IMR-90 (cell line): ENCODE data around the gene MBNL3. TPM values are rescaled to one million over a fixed set of nuclear protein-coding genes. Genes with fewer than 3 reads are reported as not detected.
A peak's percentile ranks its signal among the peaks of the same experiment; 100 is the strongest.

ENCODE experiments used
- ATAC-seq: fragments of 200-7000 bp; cut with Tn5 transposase; 2 replicates; pipeline ENCODE4 v1.9.1; 2020; ENCODE audit warnings: low read depth, mild to moderate bottlenecking, moderate library complexity
- BruUV-seq: library from RNA; stranded (reverse); fragments of 400-500 nt; replicated peaks from 2 replicates; lab custom pipeline; 2021; lab: Mats Ljungman, UMichigan
- CTCF ChIA-PET: fragments of 300-600 bp; formaldehyde crosslinking; extraction: SDS; loops from one replicate; lab custom pipeline; 2021; ENCODE audit warnings: antibody characterized with exemption; lab: Yijun Ruan, JAX
- POLR2A ChIA-PET: fragments of 300-600 bp; sonication (Branson Sonifier 250); formaldehyde crosslinking; loops from one replicate; lab custom pipeline; 2022; ENCODE audit warnings: antibody characterized with exemption; ENCODE audit not compliant: unreplicated experiment; lab: Charles Lee
- DNase-seq: peaks from one replicate; pipeline ENCODE4 v3.0.0; 2013
- H2AFZ ChIP-seq: replicated peaks from 2 replicates; pipeline ENCODE3; 2013; ENCODE audit warnings: low read length, mild to moderate bottlenecking; ENCODE audit not compliant: poor library complexity
- H2AK5ac ChIP-seq: 2 replicates; pipeline ENCODE4 v1.6.1; 2013; ENCODE audit warnings: low read depth, low read length, inconsistent platforms
- H2AK9ac ChIP-seq: replicated peaks from 2 replicates; pipeline ENCODE3; 2013; ENCODE audit warnings: mild to moderate bottlenecking, low read depth, low read length, moderate library complexity; ENCODE audit not compliant: poor library complexity
- H2BK120ac ChIP-seq: 2 replicates; pipeline ENCODE4 v1.6.1; 2013; ENCODE audit warnings: low read depth, low read length, inconsistent platforms
- H2BK15ac ChIP-seq: 3 replicates; pipeline ENCODE4 v1.6.1; 2013; ENCODE audit warnings: low read depth, low read length, inconsistent platforms
- H2BK20ac ChIP-seq: 2 replicates; pipeline ENCODE4 v1.6.1; 2013; ENCODE audit warnings: low read depth, mild to moderate bottlenecking, inconsistent platforms, low read length, moderate library complexity
- H2BK5ac ChIP-seq: 2 replicates; pipeline ENCODE4 v1.6.1; 2013; ENCODE audit warnings: mild to moderate bottlenecking, low read depth, low read length, inconsistent platforms; ENCODE audit not compliant: poor library complexity, severe bottlenecking
- H3K14ac ChIP-seq: replicated peaks from 2 replicates; pipeline ENCODE4 v1.6.1; 2013; ENCODE audit warnings: low read depth, low read length, inconsistent platforms
- H3K18ac ChIP-seq: 2 replicates; pipeline ENCODE4 v1.6.1; 2013; ENCODE audit warnings: low read depth, low read length, control low read depth
- H3K23ac ChIP-seq: 2 replicates; pipeline ENCODE4 v1.6.1; 2013; ENCODE audit warnings: low read depth, low read length, inconsistent platforms
- H3K27ac ChIP-seq: 2 replicates; pipeline ENCODE4 v1.5.1; 2013; ENCODE audit warnings: mild to moderate bottlenecking, control low read depth, low read length; ENCODE audit not compliant: insufficient read depth
- H3K27me3 ChIP-seq: 2 replicates; pipeline ENCODE4 v1.6.1; 2013; ENCODE audit warnings: low read length; ENCODE audit not compliant: control insufficient read depth, insufficient read depth
- H3K36me3 ChIP-seq: 2 replicates; pipeline ENCODE4 v1.6.1; 2013; ENCODE audit warnings: low read length, mixed read lengths; ENCODE audit not compliant: control insufficient read depth, insufficient read depth
- H3K4ac ChIP-seq: 2 replicates; pipeline ENCODE4 v1.6.1; 2013; ENCODE audit warnings: low read depth, low read length, inconsistent platforms
- H3K4me1 ChIP-seq: 2 replicates; pipeline ENCODE4 v1.6.1; 2013; ENCODE audit warnings: low read length, mixed read lengths; ENCODE audit not compliant: control insufficient read depth, insufficient read depth
- H3K4me2 ChIP-seq: 2 replicates; pipeline ENCODE4 v1.6.1; 2013; ENCODE audit warnings: low read depth, mild to moderate bottlenecking, control low read depth, low read length, moderate library complexity
- H3K4me3 ChIP-seq: 2 replicates; pipeline ENCODE4 v1.5.1; 2013; ENCODE audit warnings: low read depth, mild to moderate bottlenecking, control low read depth, low read length, moderate library complexity; ENCODE audit not compliant: insufficient read depth
- H3K56ac ChIP-seq: 2 replicates; pipeline ENCODE4 v1.6.1; 2013; ENCODE audit warnings: low read length, inconsistent platforms; ENCODE audit not compliant: insufficient read depth; ENCODE audit errors: extremely low read depth
- H3K79me1 ChIP-seq, 2 experiments: 2 replicates each; pipeline ENCODE4 v1.6.1; 2013; ENCODE audit warnings: low read length in 2 of 2, inconsistent platforms in 1 of 2, low read depth in 1 of 2
- H3K9ac ChIP-seq: 2 replicates; pipeline ENCODE4 v1.6.1; 2013; ENCODE audit warnings: low read depth, low read length, control low read depth
- H3K9me1 ChIP-seq: 2 replicates; pipeline ENCODE4 v1.6.1; 2013; ENCODE audit warnings: low read length, inconsistent platforms; ENCODE audit not compliant: insufficient read depth
- H3K9me3 ChIP-seq: 2 replicates; pipeline ENCODE4 v1.6.1; 2013; ENCODE audit warnings: low read length; ENCODE audit not compliant: control insufficient read depth, insufficient read depth
- H4K20me1 ChIP-seq: 2 replicates; pipeline ENCODE4 v1.6.1; 2013; ENCODE audit warnings: low read length, inconsistent platforms; ENCODE audit not compliant: insufficient read depth
- H4K5ac ChIP-seq: 2 replicates; pipeline ENCODE4 v1.6.1; 2013; ENCODE audit warnings: mild to moderate bottlenecking, low read depth, low read length, control low read depth
- H4K8ac ChIP-seq, 2 experiments: 2 replicates each; pipeline ENCODE4 v1.6.1; 2013; ENCODE audit warnings: low read depth in 2 of 2, low read length in 2 of 2, control low read depth in 1 of 2, inconsistent platforms in 1 of 2
- H4K91ac ChIP-seq: 2 replicates; pipeline ENCODE4 v1.6.1; 2013; ENCODE audit warnings: low read depth, low read length, inconsistent platforms; ENCODE audit not compliant: insufficient read depth
- MAFK ChIP-seq: IDR thresholded peaks from 2 replicates; pipeline ENCODE4 v1.6.1; 2012; ENCODE audit warnings: low read depth, low read length, improper control_type of control experiment
- POLR2A ChIP-seq: IDR thresholded peaks from 2 replicates; pipeline ENCODE4 v1.6.1; 2012; ENCODE audit warnings: mild to moderate bottlenecking, low read depth, low read length
- WGBS, 2 experiments: methylation state at CpG; one replicate each; pipeline versions ENCODE4 v1.1.5 to v1.1.7; 2013; ENCODE audit warnings: missing lambda C conversion rate in 2 of 2; ENCODE audit not compliant: insufficient read length in 1 of 2; ENCODE audit errors: extremely low coverage in 2 of 2; 5-methylcytosine and 5-hydroxymethylcytosine counted together
- dilution Hi-C: fragments of 300-500 bp; cut with HindIII; formaldehyde crosslinking; loops from one replicate; pipeline ENCODE4 v1.14.3; 2018; ENCODE audit warnings: low sequenced_read_pairs; ENCODE audit not compliant: unreplicated experiment
- in situ Hi-C: fragments of 300-500 bp; cut with MboI; formaldehyde crosslinking; loops from 3 replicates; pipeline ENCODE4 v1.14.3; 2019; ENCODE audit warnings: low sequenced_read_pairs, inconsistent platforms, mixed read lengths
- intact Hi-C: fragments of 100-400 bp; cut with micrococcal nuclease; formaldehyde crosslinking; loops from 2 replicates; pipeline ENCODE4 v1.10.0; 2022
- polyA plus RNA-seq, 3 experiments: library from polyadenylated mRNA; depleted of rRNA; stranded (reverse); fragments of >200 nt; gene quantifications; 2 replicates each; pipeline ENCODE4 v1.2.3, GENCODE V29; 2012; ENCODE audit warnings: low replicate concordance in 1 of 3
- total RNA-seq: library from RNA; depleted of rRNA; stranded (reverse); fragments of >200 nt; gene quantifications from 2 replicates; pipeline ENCODE4 v1.2.3, GENCODE V29; 2012

The MBNL3 gene
- total and polyA plus RNA-seq, 2 of the 4 experiments (the other 2 are of a cell fraction) = 0.32 to 1.1 TPM

DNA sequence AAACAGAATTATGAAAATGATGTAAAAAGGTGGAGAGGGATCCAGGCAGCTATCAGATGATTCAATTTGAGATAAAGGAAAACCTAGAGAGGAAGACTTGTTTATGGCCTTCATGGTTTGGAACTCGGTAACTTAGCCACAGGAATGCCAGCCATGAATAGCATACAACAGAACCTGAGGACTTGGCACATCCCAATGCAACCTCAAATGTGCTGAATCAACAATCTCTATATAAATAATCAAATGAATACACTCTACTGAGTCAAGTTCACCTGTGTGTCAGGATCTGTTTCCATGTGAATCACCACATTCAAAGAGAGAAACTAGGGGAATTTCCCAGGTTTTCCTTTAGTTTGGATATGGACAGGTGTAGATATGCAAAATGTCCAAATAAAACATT is 86.9 kb downstream of the MBNL3 start:
- Histone ChIP-seq H3K23ac (no peak overlapping the region), H2AK5ac (no peak overlapping the region), H3K27me3 (peaks cover 3% of the 10 kb centered on the region; the same call in 1 of the 2 replicates), H3K14ac (no peak overlapping the region), H3K36me3 (no peaks in the 10 kb centered on the region), H4K91ac (no peak overlapping the region), H3K4ac (no peak overlapping the region), H2BK5ac (no peak overlapping the region), H3K9me1 (no peaks in the 10 kb centered on the region), H3K4me2 (no peak overlapping the region), H3K79me1 (no peaks in the 10 kb centered on the region), H3K18ac (no peak overlapping the region), H2AK9ac (no peak overlapping the region), H3K4me3 (no peak overlapping the region), H2BK20ac (no peak overlapping the region), H2AFZ (no peak overlapping the region), H4K8ac (no peak overlapping the region), H4K5ac (no peak overlapping the region), H3K9ac (no peak overlapping the region), H2BK15ac (no peak overlapping the region), H2BK120ac (no peak overlapping the region), H4K20me1 (no peaks in the 10 kb centered on the region), H3K9me3 (no peaks in the 10 kb centered on the region), H3K27ac (no peak overlapping the region), H3K4me1 (no peaks in the 10 kb centered on the region), H3K56ac (no peak overlapping the region)
- WGBS, 2 experiments = no CpG with 5 or more reads among the region's 1 CpG
- no TSS peak for BruUV-seq
- DNase-seq = peak; percentile 24
- ChIA-PET CTCF (no interaction called here), POLR2A (no interaction called here)
- TF ChIP-seq POLR2A = no peak
- peak; percentile 66 for TF ChIP-seq MAFK
- intact Hi-C loops = no loop called here
- ATAC-seq = no peak
- dilution Hi-C loops = no loop called here
- in situ Hi-C loops = no loop called here
